Activated CD4-positive, alpha-beta memory T cell treated with anti-CD3 and anti-CD28 coated beads for 36 hours (primary cell): ENCODE data around the gene ARMC5. TPM values are rescaled to one million over a fixed set of nuclear protein-coding genes. Genes with fewer than 3 reads are reported as not detected.
A peak's percentile ranks its signal among the peaks of the same experiment; 100 is the strongest.

ENCODE experiments used
- CTCF ChIA-PET: fragments of 350-600 bp; sonication (Branson Sonifier 250); formaldehyde crosslinking; loops from one replicate; lab custom pipeline; 2021; ENCODE audit warnings: antibody characterized with exemption, inconsistent platforms; lab: Charles Lee
- POLR2A ChIA-PET: fragments of 350-600 bp; sonication (Branson Sonifier 250); formaldehyde crosslinking; loops from one replicate; lab custom pipeline; 2021; ENCODE audit warnings: antibody characterized with exemption; lab: Charles Lee
- DNase-seq: peaks from one replicate; pipeline ENCODE4 v3.0.0-alpha.2; 2020
- H3K27ac Mint-ChIP-seq: one replicate; pipeline ENCODE4 v1.8.0; 2021; ENCODE audit warnings: mixed read lengths
- H3K27me3 Mint-ChIP-seq: one replicate; pipeline ENCODE4 v1.8.0; 2021; ENCODE audit warnings: mixed read lengths
- H3K36me3 Mint-ChIP-seq: one replicate; pipeline ENCODE4 v1.8.0; 2021; ENCODE audit warnings: mixed read lengths
- H3K4me1 Mint-ChIP-seq: one replicate; pipeline ENCODE4 v1.8.0; 2021; ENCODE audit warnings: low read depth, mixed read lengths
- H3K4me3 Mint-ChIP-seq: one replicate; pipeline ENCODE4 v1.8.0; 2021; ENCODE audit warnings: mild to moderate bottlenecking, mixed read lengths
- H3K9me3 Mint-ChIP-seq: one replicate; pipeline ENCODE4 v1.8.0; 2021; ENCODE audit warnings: mixed read lengths
- intact Hi-C: fragments of 100-400 bp; cut with micrococcal nuclease; formaldehyde crosslinking; loops from one replicate; pipeline ENCODE4 v1.15.1; 2023
- total RNA-seq, 2 experiments: library from RNA; stranded (reverse); gene quantifications; one replicate each; pipeline ENCODE4 v1.2.3, GENCODE V29; 2021

The ARMC5 gene
- total RNA-seq, 2 experiments from 2014 or later, result 5.5 to 6.4 TPM

GRCh38 chr16:31423241-31423640 lies 36.1 kb upstream of the ARMC5 start:
- DNase-seq, result no peak
- ChIA-PET CTCF (no interaction called here), POLR2A (no interaction called here)
- Mint-ChIP-seq H3K27me3 (peaks cover 10% of the 10 kb centered on the region), H3K9me3 (no peaks in the 10 kb centered on the region), H3K27ac (no peak overlapping the region), H3K4me1 (peaks cover 25% of the 10 kb centered on the region), H3K36me3 (peaks cover 4% of the 10 kb centered on the region), H3K4me3 (no peak overlapping the region)
- intact Hi-C loops, result no loop called here

- intact Hi-C loops, result no loop called here
- CTCF ChIA-PET, result interaction anchor here (2.0 kb wide), 1 partner anchor 41 kb away, joined by 5 read pairs; no protein-coding TSS in a partner anchor
- no peak for DNase-seq
- Mint-ChIP-seq H3K36me3 (peaks cover 4% of the 10 kb centered on the region), H3K9me3 (no peaks in the 10 kb centered on the region), H3K27me3 (peaks cover 10% of the 10 kb centered on the region), H3K27ac (no peak overlapping the region), H3K4me1 (peaks cover 25% of the 10 kb centered on the region), H3K4me3 (no peak overlapping the region)
- POLR2A ChIA-PET, result no interaction called here
Observed at GRCh38 chr16:31423801-31424200, 35.5 kb upstream of the ARMC5 start.

- H3K4me1 Mint-ChIP-seq, result peaks cover 12% of the 10 kb centered on the region
- ChIA-PET POLR2A (no interaction called here), CTCF (interaction anchor here (1.6 kb wide), 1 partner anchor 15 kb away, joined by 6 read pairs; the partner anchor contains the start of gene ZNF843)
- no peak overlapping the region for H3K27ac Mint-ChIP-seq
- intact Hi-C loops, result no loop called here
- H3K9me3 Mint-ChIP-seq, result no peaks in the 10 kb centered on the region
- peak; percentile 70 for DNase-seq
- peaks cover 4% of the 10 kb centered on the region for H3K36me3 Mint-ChIP-seq
- peaks cover 10% of the 10 kb centered on the region for H3K27me3 Mint-ChIP-seq
- H3K4me3 Mint-ChIP-seq, result no peak overlapping the region
Observed at GRCh38 chr16:31427441-31428278, 31.6 kb upstream of the ARMC5 start.

GRCh38 chr16:31428279-31428597 lies 31.1 kb upstream of the ARMC5 start, which contains the start of gene COX6A2:
COX6A2 (minus strand) TSS chr16:31428360; CDS start chr16:31428325, 35 bp downstream.
- H3K4me3 Mint-ChIP-seq, result no peak within 1 kb of the TSS
- intact Hi-C loops, result no loop called here
- no peaks in the 10 kb centered on the region for H3K9me3 Mint-ChIP-seq
- ChIA-PET CTCF (interaction anchor here (1.6 kb wide), 1 partner anchor 15 kb away, joined by 6 read pairs; the partner anchor contains the start of gene ZNF843), POLR2A (no interaction called here)
- peaks cover 10% of the 10 kb centered on the region for H3K27me3 Mint-ChIP-seq
- H3K36me3 Mint-ChIP-seq, result peaks cover 4% of the 10 kb centered on the region
- H3K27ac Mint-ChIP-seq, result no peak within 1 kb of the TSS
- DNase-seq, result no peak
- H3K4me1 Mint-ChIP-seq, result peaks cover 8% of the 10 kb centered on the region

- ChIA-PET POLR2A (no interaction called here), CTCF (interaction anchor here (1.2 to 1.6 kb wide), 2 partner anchors 14 to 32 kb away, joined by 3 to 6 read pairs; partner anchors contain the start of gene ZNF843)
- Mint-ChIP-seq H3K27me3 (peaks cover 6% of the 10 kb centered on the region), H3K27ac (no peak overlapping the region), H3K4me1 (peaks cover 5% of the 10 kb centered on the region), H3K4me3 (no peak overlapping the region), H3K9me3 (no peaks in the 10 kb centered on the region), H3K36me3 (peaks cover 4% of the 10 kb centered on the region)
- no peak for DNase-seq
- intact Hi-C loops, result no loop called here
Observed at GRCh38 chr16:31428638-31429247, 30.6 kb upstream of the ARMC5 start.

- peaks cover 4% of the 10 kb centered on the region for H3K36me3 Mint-ChIP-seq
- H3K9me3 Mint-ChIP-seq, result no peaks in the 10 kb centered on the region
- DNase-seq, result no peak
- H3K4me1 Mint-ChIP-seq, result peaks cover 5% of the 10 kb centered on the region
- ChIA-PET CTCF (interaction anchor here (1.2 to 1.6 kb wide), 2 partner anchors 13 to 31 kb away, joined by 3 to 6 read pairs; partner anchors contain the start of gene ZNF843), POLR2A (no interaction called here)
- peaks cover 4% of the 10 kb centered on the region for H3K27me3 Mint-ChIP-seq
- no peak overlapping the region for H3K27ac Mint-ChIP-seq
- H3K4me3 Mint-ChIP-seq, result no peak overlapping the region
- intact Hi-C loops, result no loop called here
Observed at GRCh38 chr16:31429314-31429713, 30.0 kb upstream of the ARMC5 start.

- intact Hi-C loops, result no loop called here
- H3K27ac Mint-ChIP-seq, result no peak overlapping the region
- peaks cover 4% of the 10 kb centered on the region for H3K27me3 Mint-ChIP-seq
- peaks cover 4% of the 10 kb centered on the region for H3K36me3 Mint-ChIP-seq
- H3K9me3 Mint-ChIP-seq, result no peaks in the 10 kb centered on the region
- ChIA-PET CTCF (interaction anchor here (0.6 to 1.2 kb wide), 2 partner anchors 31 to 439 kb away, joined by 3 read pairs; no protein-coding TSS in a partner anchor), POLR2A (interaction anchor here (1.5 kb wide), 1 partner anchor 13 kb away, joined by 6 read pairs; the partner anchor contains the start of gene ZNF843)
- no peak overlapping the region for H3K4me3 Mint-ChIP-seq
- H3K4me1 Mint-ChIP-seq, result peaks cover 5% of the 10 kb centered on the region
- no peak for DNase-seq
Observed at GRCh38 chr16:31429796-31430195, 29.5 kb upstream of the ARMC5 start.

GRCh38 chr16:31430380-31431052 lies 28.8 kb upstream of the ARMC5 start:
- Mint-ChIP-seq H3K4me3 (no peak overlapping the region), H3K4me1 (peaks cover 5% of the 10 kb centered on the region), H3K9me3 (no peaks in the 10 kb centered on the region), H3K27ac (peak overlapping the region; percentile 13), H3K27me3 (peaks cover 4% of the 10 kb centered on the region), H3K36me3 (peaks cover 4% of the 10 kb centered on the region)
- ChIA-PET CTCF (interaction anchor here (0.6 to 2.2 kb wide), 4 partner anchors 12 to 438 kb away, joined by 3 to 11 read pairs (median 3); partner anchors contain the start of gene ZNF843), POLR2A (interaction anchor here (1.5 kb wide), 1 partner anchor 12 kb away, joined by 6 read pairs; the partner anchor contains the start of gene ZNF843)
- intact Hi-C loops, result no loop called here
- DNase-seq, result no peak

- H3K27me3 Mint-ChIP-seq, result no peaks in the 10 kb centered on the region
- ChIA-PET CTCF (no interaction called here), POLR2A (no interaction called here)
- intact Hi-C loops, result no loop called here
- H3K4me3 Mint-ChIP-seq, result no peak overlapping the region
- peaks cover 16% of the 10 kb centered on the region for H3K4me1 Mint-ChIP-seq
- DNase-seq, result no peak
- no peaks in the 10 kb centered on the region for H3K9me3 Mint-ChIP-seq
- no peaks in the 10 kb centered on the region for H3K36me3 Mint-ChIP-seq
- H3K27ac Mint-ChIP-seq, result no peak overlapping the region
Observed at GRCh38 chr16:31435341-31436220, 23.7 kb upstream of the ARMC5 start.

- intact Hi-C loops, result no loop called here
- Mint-ChIP-seq H3K9me3 (no peaks in the 10 kb centered on the region), H3K36me3 (no peaks in the 10 kb centered on the region), H3K4me1 (peaks cover 12% of the 10 kb centered on the region), H3K27ac (no peak overlapping the region), H3K27me3 (no peaks in the 10 kb centered on the region), H3K4me3 (no peak overlapping the region)
- CTCF ChIA-PET, result no interaction called here
- no peak for DNase-seq
- POLR2A ChIA-PET, result no interaction called here
Observed at GRCh38 chr16:31436221-31437045, 22.9 kb upstream of the ARMC5 start.
